H1 (cell line): ENCODE data around the gene HPX. TPM values are rescaled to one million over a fixed set of nuclear protein-coding genes. Genes with fewer than 3 reads are reported as not detected.

Source experiments
- CTCF ChIA-PET: fragments of 300-600 bp; sonication (Branson Sonifier 250); formaldehyde crosslinking; loops from one replicate; lab custom pipeline; 2021; ENCODE audit not compliant: partially characterized antibody; lab: Charles Lee
- POLR2A ChIA-PET: fragments of 300-600 bp; sonication (Branson Sonifier 250); formaldehyde crosslinking; loops from one replicate; lab custom pipeline; 2021; ENCODE audit warnings: inconsistent platforms; ENCODE audit not compliant: partially characterized antibody; lab: Charles Lee
- DNase-seq, 2 experiments: peaks; one replicate each; pipeline versions ENCODE4 v3.0.0 to v3.0.0-alpha.2; 2010 to 2022; ENCODE audit warnings: low spot score in 2 of 2, low read depth in 1 of 2, mixed read lengths in 1 of 2
- FAIRE-seq: peaks from 2 replicates; lab custom pipeline; 2011; peaks lifted over from hg19 to GRCh38; lab: Jason Lieb, UNC
- H2AFZ ChIP-seq: 2 replicates; pipeline ENCODE4 v1.8.1; 2012; ENCODE audit warnings: low read length, inconsistent platforms
- H2AK5ac ChIP-seq: 2 replicates; pipeline ENCODE4 v1.6.1; 2013; ENCODE audit warnings: low read depth, low read length
- H2BK120ac ChIP-seq: replicated peaks from 2 replicates; pipeline ENCODE3; 2013; ENCODE audit warnings: low read depth, low read length, inconsistent platforms
- H2BK12ac ChIP-seq: 2 replicates; pipeline ENCODE4 v1.6.1; 2013; ENCODE audit warnings: low read depth, low read length
- H2BK15ac ChIP-seq: 2 replicates; pipeline ENCODE4 v1.6.1; 2013; ENCODE audit warnings: low read length
- H2BK20ac ChIP-seq: 2 replicates; pipeline ENCODE4 v1.6.1; 2013; ENCODE audit warnings: low read length
- H2BK5ac ChIP-seq: 2 replicates; pipeline ENCODE4 v1.6.1; 2013; ENCODE audit warnings: low read depth, low read length
- H3K14ac ChIP-seq: 2 replicates; pipeline ENCODE4 v1.6.1; 2013; ENCODE audit warnings: inconsistent platforms; ENCODE audit not compliant: insufficient read length
- H3K18ac ChIP-seq: 2 replicates; pipeline ENCODE4 v1.6.1; 2013; ENCODE audit warnings: low read length; ENCODE audit errors: extremely low read depth
- H3K23ac ChIP-seq: 2 replicates; pipeline ENCODE4 v1.6.1; 2013; ENCODE audit warnings: inconsistent platforms; ENCODE audit not compliant: insufficient read length
- H3K23me2 ChIP-seq: 2 replicates; pipeline ENCODE4 v1.6.1; 2013; ENCODE audit warnings: low read depth, low read length
- H3K27ac ChIP-seq: 2 replicates; pipeline ENCODE4 v1.6.1; 2011; ENCODE audit warnings: low read depth, low read length, inconsistent platforms
- H3K27me3 ChIP-seq, 4 experiments: replicated peaks in 1 of 4; 1 replicate in 1 of 4; 2 replicates in 3 of 4; pipeline versions ENCODE4 v1.6.1 to v1.8.1; 2011 to 2013; ENCODE audit warnings: low read length in 3 of 4, mild to moderate bottlenecking in 3 of 4, inconsistent platforms in 2 of 4, mixed read lengths in 2 of 4, moderate library complexity in 1 of 4; ENCODE audit not compliant: control insufficient read depth in 3 of 4, insufficient read depth in 3 of 4; ENCODE audit errors: extremely low read depth in 1 of 4
- H3K36me3 ChIP-seq, 4 experiments: 2 replicates each; pipeline versions ENCODE4 v1.6.1 to v1.8.1; 2011 to 2013; ENCODE audit warnings: mild to moderate bottlenecking in 4 of 4, low read length in 3 of 4, moderate library complexity in 2 of 4, control low read depth in 1 of 4, inconsistent platforms in 1 of 4; ENCODE audit not compliant: insufficient read depth in 4 of 4, control insufficient read depth in 2 of 4
- H3K4ac ChIP-seq: replicated peaks from 2 replicates; pipeline ENCODE3; 2013; ENCODE audit warnings: low read length, low read depth, mixed read lengths, inconsistent platforms; ENCODE audit not compliant: insufficient read length
- H3K4me1 ChIP-seq, 4 experiments: replicated peaks in 1 of 4; 1 replicate in 1 of 4; 2 replicates in 3 of 4; pipeline versions ENCODE4 v1.6.1 to v1.8.1; 2011 to 2013; ENCODE audit warnings: low read length in 3 of 4, inconsistent platforms in 2 of 4, mixed read lengths in 1 of 4; ENCODE audit not compliant: insufficient read depth in 4 of 4, control insufficient read depth in 3 of 4
- H3K4me2 ChIP-seq, 2 experiments: 2 replicates each; pipeline versions ENCODE4 v1.6.1 to v1.8.1; 2011 to 2013; ENCODE audit warnings: low read depth in 2 of 2, low read length in 2 of 2, control low read depth in 1 of 2, inconsistent platforms in 1 of 2, mild to moderate bottlenecking in 1 of 2; ENCODE audit not compliant: insufficient read depth in 1 of 2
- H3K4me3 ChIP-seq, 4 experiments: fragments of 200-600, 300-600 bp in 1 of 4; sonication (generic), shearing (Covaris generic), sonication (Bioruptor Twin) in 1 of 4; 2 replicates each; pipeline versions ENCODE4 v1.5.1 to v1.8.1; 2011 to 2016; ENCODE audit warnings: low read length in 4 of 4, low read depth in 3 of 4, control low read depth in 2 of 4, inconsistent platforms in 2 of 4, mild to moderate bottlenecking in 2 of 4, mixed read lengths in 1 of 4, moderate library complexity in 1 of 4; ENCODE audit not compliant: insufficient read depth in 2 of 4; ENCODE audit errors: extremely low read depth in 1 of 4
- H3K56ac ChIP-seq: replicated peaks from 2 replicates; pipeline ENCODE3; 2013; ENCODE audit warnings: low read depth, mild to moderate bottlenecking, mixed read lengths, low read length, inconsistent platforms; ENCODE audit not compliant: insufficient read length
- H3K79me1 ChIP-seq: 2 replicates; pipeline ENCODE4 v1.6.1; 2013; ENCODE audit warnings: low read depth, low read length, control low read depth
- H3K79me2 ChIP-seq, 2 experiments: 2 replicates each; pipeline versions ENCODE4 v1.6.1 to v1.8.1; 2012 to 2013; ENCODE audit warnings: low read length in 2 of 2, mild to moderate bottlenecking in 2 of 2, inconsistent platforms in 1 of 2; ENCODE audit not compliant: insufficient read depth in 2 of 2, control insufficient read depth in 1 of 2
- H3K9ac ChIP-seq, 4 experiments: replicated peaks in 1 of 4; 1 replicate in 1 of 4; 2 replicates in 3 of 4; pipeline versions ENCODE4 v1.6.1 to v1.8.1; 2011 to 2013; ENCODE audit warnings: low read depth in 3 of 4, low read length in 3 of 4, control low read depth in 2 of 4, mild to moderate bottlenecking in 2 of 4, moderate library complexity in 2 of 4, inconsistent platforms in 1 of 4; ENCODE audit errors: extremely low read depth in 1 of 4
- H3K9me3 ChIP-seq, 2 experiments: 2 replicates each; pipeline versions ENCODE4 v1.6.1 to v1.8.1; 2012 to 2013; ENCODE audit warnings: mild to moderate bottlenecking in 2 of 2, moderate library complexity in 2 of 2, control low read depth in 1 of 2, inconsistent platforms in 1 of 2, low read depth in 1 of 2, low read length in 1 of 2, mixed read lengths in 1 of 2; ENCODE audit not compliant: insufficient read depth in 2 of 2
- H4K20me1 ChIP-seq, 2 experiments: replicated peaks in 1 of 2; 2 replicates each; pipeline versions ENCODE3 to v1.8.1; 2011 to 2013; ENCODE audit warnings: inconsistent platforms in 2 of 2, low read length in 2 of 2, mild to moderate bottlenecking in 1 of 2; ENCODE audit not compliant: insufficient read depth in 2 of 2, control insufficient read depth in 1 of 2
- H4K5ac ChIP-seq: 2 replicates; pipeline ENCODE4 v1.6.1; 2013; ENCODE audit warnings: low read length, low read depth, mixed read lengths, inconsistent platforms; ENCODE audit not compliant: insufficient read length
- H4K8ac ChIP-seq: 2 replicates; pipeline ENCODE4 v1.8.0; 2013; ENCODE audit warnings: mild to moderate bottlenecking, moderate library complexity, low read length, inconsistent platforms; ENCODE audit not compliant: insufficient read depth; ENCODE audit errors: extremely low read depth
- H4K91ac ChIP-seq: replicated peaks from 2 replicates; pipeline ENCODE3; 2013; ENCODE audit warnings: low read length, mixed read lengths, inconsistent platforms; ENCODE audit not compliant: insufficient read length
- CTBP2 ChIP-seq: IDR thresholded peaks from 2 replicates; pipeline ENCODE4 v1.7.0; 2011; ENCODE audit warnings: borderline replicate concordance, mild to moderate bottlenecking, moderate library complexity, mixed read lengths, low read length; ENCODE audit not compliant: insufficient read depth, insufficient read length
- EP300 ChIP-seq, 2 experiments: IDR thresholded peaks; 1 replicate in 1 of 2; 2 replicates in 1 of 2; pipeline ENCODE4 v1.6.1; 2011 to 2012; ENCODE audit warnings: low read depth in 2 of 2, low read length in 2 of 2, mild to moderate bottlenecking in 2 of 2, borderline replicate concordance in 1 of 2, inconsistent platforms in 1 of 2, moderate library complexity in 1 of 2
- GABPA ChIP-seq: IDR thresholded peaks from 2 replicates; pipeline ENCODE4 v1.6.1; 2011; ENCODE audit warnings: mild to moderate bottlenecking, low read length, moderate library complexity, borderline replicate concordance; ENCODE audit not compliant: insufficient read depth
- JUND ChIP-seq: IDR thresholded peaks from 2 replicates; pipeline ENCODE4 v1.6.1; 2011; ENCODE audit warnings: mild to moderate bottlenecking, improper control_type of control experiment, low read length
- KDM1A ChIP-seq: fragments of 200-600, 300-600 bp; sonication (generic); IDR thresholded peaks from 2 replicates; pipeline ENCODE4 v1.7.1; 2016; ENCODE audit warnings: mild to moderate bottlenecking, low read length, borderline replicate concordance
- NANOG ChIP-seq: IDR thresholded peaks from 2 replicates; pipeline ENCODE4 v1.6.1; 2011; ENCODE audit warnings: low read length, low read depth, mild to moderate bottlenecking, inconsistent platforms; ENCODE audit not compliant: insufficient read depth, poor library complexity, severe bottlenecking
- SIRT6 ChIP-seq: IDR thresholded peaks from one replicate; pipeline ENCODE4 v1.7.1; 2012; ENCODE audit warnings: low read length, inconsistent platforms
- SIX5 ChIP-seq: IDR thresholded peaks from 2 replicates; pipeline ENCODE4 v1.6.1; 2011; ENCODE audit warnings: mild to moderate bottlenecking, low read depth, low read length
- SP2 ChIP-seq: IDR thresholded peaks from 2 replicates; pipeline ENCODE4 v1.6.1; 2012; ENCODE audit warnings: mild to moderate bottlenecking, low read length, inconsistent platforms
- SRF ChIP-seq: IDR thresholded peaks from 2 replicates; pipeline ENCODE4 v1.6.1; 2011; ENCODE audit warnings: mild to moderate bottlenecking, low read depth, low read length, moderate library complexity
- TAF7 ChIP-seq: optimal IDR thresholded peaks from 2 replicates; pipeline ENCODE3; 2011; ENCODE audit warnings: low read depth, mild to moderate bottlenecking, inconsistent platforms, low read length, moderate library complexity, borderline replicate concordance
- WGBS, 2 experiments: shearing (Covaris generic) in 1 of 2; methylation state at CpG; one replicate each; pipeline versions ENCODE4 v1.1.6 to v1.1.7; 2013 to 2015; ENCODE audit warnings: low lambda C conversion rate in 2 of 2, mixed read lengths in 2 of 2, inconsistent platforms in 1 of 2, low coverage in 1 of 2, missing lambda C conversion rate in 1 of 2; ENCODE audit not compliant: insufficient replicate concordance in 2 of 2, insufficient coverage in 1 of 2, insufficient read length in 1 of 2; ENCODE audit errors: extremely low coverage in 1 of 2, missing lambda C conversion rate in 1 of 2; 5-methylcytosine and 5-hydroxymethylcytosine counted together
- polyA plus RNA-seq, 7 experiments: library from polyadenylated mRNA; depleted of rRNA in 3 of 7; stranded (reverse) in 5 of 7; unstranded in 2 of 7; fragments of >200 nt in 5 of 7; fragments of 200-250 nt in 2 of 7; gene quantifications; 1 replicate in 5 of 7; 2 replicates in 1 of 7; 4 replicates in 1 of 7; pipeline versions ENCODE4 v1.2.1 to v1.2.3, GENCODE V29; 2011 to 2013; ENCODE audit warnings: missing spikeins in 2 of 7, mixed read lengths in 2 of 7
- total RNA-seq: library from RNA; stranded (reverse); fragmentation: NEBNext Ultra II Directional; extraction: Animal tissue kit (Norgen Biotek cat#: 25700); gene quantifications from 2 replicates; pipeline ENCODE4 v1.2.1, GENCODE V29; 2021
- TF ChIP-seq, protein P1 (sequence below): IDR thresholded peaks from 2 replicates; pipeline ENCODE4 v1.6.1; 2012; ENCODE audit warnings: inconsistent platforms

Gene HPX
- total and polyA plus RNA-seq, 2 of the 8 experiments (the other 6 are each of a cell fraction or from before 2014, with no cell fraction given): 0.80 to 0.97 TPM

DNA sequence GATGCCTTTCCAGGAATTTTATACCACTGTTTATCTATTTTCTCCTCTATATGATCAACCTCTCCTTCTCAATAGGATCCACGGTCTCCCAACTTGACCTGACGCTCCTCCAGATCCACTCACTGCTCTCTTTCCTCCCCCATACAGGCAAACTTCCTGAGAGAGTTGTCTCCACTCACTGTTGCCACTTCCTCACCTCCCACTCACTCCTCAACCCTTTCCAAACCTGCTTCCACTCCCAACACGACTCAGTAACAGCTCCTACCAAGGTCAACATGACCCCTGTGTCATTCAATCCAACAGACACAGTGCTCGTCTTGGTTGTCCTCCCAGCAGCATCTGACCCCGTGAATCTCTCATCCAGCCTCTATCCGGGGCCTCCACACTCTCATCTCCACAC is 25.0 kb downstream of the HPX start:
- Histone ChIP-seq H2BK5ac (peak overlapping the region; percentile 35; the same call in 1 of the 2 replicates), H3K14ac (no peak overlapping the region), H4K20me1 (no peaks in the 10 kb centered on the region), H3K4me3 (no peak overlapping the region), H3K79me1 (0 out of 2 replicates have a peak, but pooled peaks cover 2% of the 10 kb centered on the region), H3K9ac (no peak overlapping the region), H4K8ac (no peak overlapping the region), H2AFZ (no peak overlapping the region), H2BK120ac (no peak overlapping the region), H3K23ac (no peak overlapping the region), H3K27me3 (peaks cover 1 to 13% (median 7%) of the 10 kb centered on the region in 4 experiments), H3K4me2 (no peak overlapping the region), H2BK20ac (no peak overlapping the region), H3K56ac (no peak overlapping the region), H2BK15ac (no peak overlapping the region), H3K18ac (no peak overlapping the region), H4K91ac (no peak overlapping the region), H4K5ac (no peak overlapping the region), H3K4me1 (peaks cover 2 to 5% (median 4%) of the 10 kb centered on the region in 4 experiments; a peak in 4 of 7 replicates), H3K23me2 (peaks cover 5% of the 10 kb centered on the region; the same call in 1 of the 2 replicates), H3K9me3 (no peaks in the 10 kb centered on the region), H3K36me3 (no peaks in the 10 kb centered on the region), H2BK12ac (no peak overlapping the region), H3K4ac (no peak overlapping the region), H2AK5ac (no peak overlapping the region), H3K79me2 (no peaks in the 10 kb centered on the region), H3K27ac (no peak overlapping the region)
- CTCF ChIA-PET: interaction anchor here (1.7 to 10.1 kb wide), 2 partner anchors 11 to 28 kb away, joined by 4 to 78 read pairs; partner anchors contain the start of gene HPX
- no peak for TF ChIP-seq CTBP2
- TF ChIP-seq GABPA: no peak
- no peak for TF ChIP-seq SP2
- TF ChIP-seq KDM1A: no peak
- no peak for TF ChIP-seq SRF
- TF ChIP-seq, protein P1, sequence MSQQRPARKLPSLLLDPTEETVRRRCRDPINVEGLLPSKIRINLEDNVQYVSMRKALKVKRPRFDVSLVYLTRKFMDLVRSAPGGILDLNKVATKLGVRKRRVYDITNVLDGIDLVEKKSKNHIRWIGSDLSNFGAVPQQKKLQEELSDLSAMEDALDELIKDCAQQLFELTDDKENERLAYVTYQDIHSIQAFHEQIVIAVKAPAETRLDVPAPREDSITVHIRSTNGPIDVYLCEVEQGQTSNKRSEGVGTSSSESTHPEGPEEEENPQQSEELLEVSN: no peak
- TF ChIP-seq NANOG: no peak
- no peak for TF ChIP-seq EP300 (IDR thresholded peaks at IDR 0.05; ENCODE audit: borderline replicate concordance in 1 of 2, low read depth in 2 of 2, low read length in 2 of 2)
- TF ChIP-seq SIRT6: no peak
- no peak for TF ChIP-seq SIX5
- no peak for TF ChIP-seq JUND
- TF ChIP-seq TAF7: no peak
- WGBS, 2 experiments: 86% methylated on average over 6 of the region's 6 CpGs; no CpG with 5 or more reads in 1 of the 2 experiments
- FAIRE-seq (no peak), DNase-seq (no peak)
- POLR2A ChIA-PET: no interaction called here
